UCSD-AML1 (cell line): ENCODE results near the gene USP35.

Source experiments
- DNase-seq: peaks from one replicate; lab custom pipeline; 2025; ENCODE audit not compliant: unreplicated experiment; lab: John Stamatoyannopoulos, UW

USP35 gene

DNA sequence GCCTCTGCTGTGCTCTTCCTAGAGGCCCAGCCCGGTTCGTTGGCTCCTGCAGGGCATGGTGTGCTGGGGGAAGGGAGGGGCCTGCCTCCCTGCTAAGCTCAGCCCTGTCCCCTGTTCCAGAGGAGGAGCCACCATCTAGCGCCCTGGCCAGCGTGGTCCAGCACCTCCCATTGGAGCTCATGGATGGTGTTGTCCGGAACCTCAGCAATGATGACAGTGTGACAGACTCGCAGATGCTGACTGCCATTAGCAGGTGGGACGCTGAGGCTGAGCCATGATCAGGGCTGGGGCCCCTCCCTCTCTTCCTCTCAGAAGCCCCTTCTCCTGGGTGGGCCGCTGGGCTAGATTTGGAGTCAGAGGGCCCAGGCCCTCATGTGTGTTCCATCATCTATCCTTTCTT is 9.1 kb downstream of the USP35 start:
- DNase-seq = no peak

DNA sequence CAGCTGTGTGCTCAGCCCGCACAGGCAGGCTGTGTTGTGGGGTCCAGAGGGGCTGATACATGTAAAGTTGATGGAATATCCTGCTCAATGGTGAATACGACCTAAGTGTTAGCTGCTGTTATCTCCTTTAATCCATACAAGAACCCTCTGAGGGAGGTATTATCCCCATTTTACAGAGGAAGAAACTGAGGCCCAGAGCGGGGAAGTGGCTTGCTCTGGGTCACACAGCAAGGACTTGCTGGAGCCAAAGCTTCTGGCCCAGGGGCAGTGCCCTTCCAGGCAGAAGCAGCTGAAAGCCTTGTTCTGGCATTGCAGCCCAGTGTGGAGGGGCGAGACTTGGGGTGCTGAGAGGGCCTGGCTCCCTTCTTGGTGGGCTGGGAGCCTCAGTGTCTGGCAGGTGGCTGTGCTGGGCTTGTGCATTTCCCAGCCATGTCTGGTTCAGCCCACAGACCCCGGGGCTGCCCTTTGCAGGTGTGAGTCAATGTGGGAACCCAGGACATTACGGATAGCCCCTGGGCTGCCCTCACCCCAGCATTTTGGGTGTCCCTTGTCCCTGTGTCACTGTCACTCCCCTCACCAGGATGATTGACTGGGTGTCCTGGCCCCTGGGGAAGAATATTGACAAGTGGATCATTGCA is 10.4 kb downstream of the USP35 start:
- no peak for DNase-seq

DNA sequence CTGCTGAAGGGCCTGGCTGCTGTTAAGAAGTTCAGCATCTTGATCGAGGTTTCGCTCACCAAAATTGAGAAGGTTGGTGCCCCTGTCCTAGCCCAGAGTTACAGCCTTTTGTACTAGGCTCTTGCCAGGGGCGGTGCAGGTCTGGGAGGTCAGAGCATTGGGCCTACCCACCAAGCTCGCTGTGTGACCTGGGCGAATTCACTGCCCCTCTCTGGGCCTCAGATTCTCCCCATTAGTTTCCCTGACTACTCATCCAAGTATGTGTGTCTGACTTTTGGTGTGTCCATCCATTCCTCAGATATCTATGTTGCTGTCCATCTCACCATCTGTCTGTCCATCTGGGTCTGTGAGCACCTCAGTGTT is 10.9 kb downstream of the USP35 start:
- no peak for DNase-seq

DNA sequence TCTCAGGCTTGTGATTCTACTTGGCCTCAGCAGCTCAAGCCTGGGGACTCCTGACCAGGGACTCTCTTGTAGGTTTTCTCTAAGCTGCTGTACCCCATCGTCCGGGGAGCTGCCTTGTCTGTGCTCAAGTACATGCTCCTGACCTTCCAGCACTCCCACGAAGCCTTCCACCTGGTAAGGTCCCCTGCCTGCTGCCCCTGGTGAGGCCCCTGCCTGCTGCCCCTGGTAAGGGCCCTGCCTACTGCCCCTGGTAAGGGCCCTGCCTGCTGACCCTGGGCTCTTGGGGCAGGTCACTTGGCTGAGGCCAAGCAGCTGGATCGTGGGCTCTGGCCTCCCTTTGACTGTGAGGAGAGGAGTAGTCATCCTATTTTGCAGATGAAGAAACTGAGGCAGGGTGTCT is 11.3 kb downstream of the USP35 start:
- DNase-seq = no peak

DNA sequence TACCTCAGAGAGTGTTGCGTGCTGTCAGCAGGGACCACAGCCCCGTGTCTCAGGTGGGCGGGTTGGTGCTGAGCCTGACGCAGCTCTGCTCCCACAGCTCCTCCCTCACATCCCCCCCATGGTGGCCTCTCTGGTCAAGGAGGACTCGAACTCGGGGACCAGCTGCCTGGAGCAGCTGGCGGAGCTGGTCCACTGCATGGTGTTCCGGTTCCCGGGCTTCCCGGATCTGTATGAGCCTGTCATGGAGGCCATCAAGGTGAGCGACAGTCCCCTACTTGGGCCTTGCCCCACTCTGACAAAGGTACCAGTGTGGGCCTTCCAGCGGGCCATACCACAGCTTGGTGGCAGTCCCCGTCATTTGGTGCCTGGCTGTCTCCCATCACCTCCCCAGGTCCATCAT is 11.8 kb downstream of the USP35 start:
- no peak for DNase-seq

DNA sequence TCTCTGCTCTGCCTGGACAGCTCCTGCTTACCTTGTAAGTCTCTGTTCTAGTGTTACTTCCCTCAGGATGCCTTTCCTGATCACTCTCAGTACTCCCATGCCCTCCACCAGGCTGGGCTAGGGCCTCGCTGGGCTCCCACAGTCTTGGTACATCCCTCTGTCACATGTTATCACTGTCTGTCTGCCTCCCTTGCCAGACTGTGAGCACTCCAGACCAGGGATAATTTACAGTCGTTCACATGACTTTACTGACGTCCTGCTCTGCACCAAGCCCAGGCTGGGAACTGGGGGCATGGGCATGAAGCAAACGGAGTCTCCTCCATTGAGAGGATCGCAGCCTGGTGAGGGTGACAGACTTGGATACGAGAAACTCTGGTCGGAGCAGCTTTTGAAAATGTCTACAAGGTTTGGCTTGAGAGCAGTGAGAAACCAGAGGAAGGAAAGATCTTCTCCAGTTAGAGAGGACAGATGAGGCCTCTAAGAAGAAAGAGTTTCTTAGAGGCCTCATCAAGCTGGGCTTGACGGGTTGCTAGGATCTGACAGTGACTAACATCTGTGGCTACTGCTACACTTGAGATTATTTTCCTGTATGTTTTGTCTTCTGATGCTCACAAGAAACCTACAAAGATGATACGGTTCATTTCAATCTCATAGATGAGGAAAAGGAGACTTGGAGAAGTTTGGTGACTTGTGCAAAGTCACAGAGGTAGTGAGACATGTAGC is 12.5 kb downstream of the USP35 start:
- no peak for DNase-seq

DNA sequence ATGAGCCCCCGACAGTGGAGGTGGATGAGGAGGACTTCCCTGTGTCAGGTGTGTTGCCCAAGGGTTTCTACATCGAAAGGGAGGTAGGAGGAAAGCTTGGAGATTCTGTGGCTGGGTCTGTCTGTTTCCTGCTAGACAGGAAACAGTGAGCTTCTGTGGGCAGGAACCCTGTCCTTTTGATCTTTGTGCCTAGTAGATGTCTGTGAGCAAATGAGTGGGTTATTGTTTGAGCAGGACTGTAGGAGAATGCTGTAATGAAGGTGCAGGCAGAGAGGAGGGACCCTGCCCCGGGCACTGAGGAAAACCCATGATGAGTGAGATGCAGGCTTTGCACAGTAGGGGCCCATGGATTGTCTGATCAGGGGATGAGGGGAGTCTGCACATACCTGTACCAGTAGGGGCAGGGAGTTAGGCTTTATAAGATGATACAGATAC is 14.0 kb downstream of the USP35 start:
- peak; percentile 38 for DNase-seq

DNA sequence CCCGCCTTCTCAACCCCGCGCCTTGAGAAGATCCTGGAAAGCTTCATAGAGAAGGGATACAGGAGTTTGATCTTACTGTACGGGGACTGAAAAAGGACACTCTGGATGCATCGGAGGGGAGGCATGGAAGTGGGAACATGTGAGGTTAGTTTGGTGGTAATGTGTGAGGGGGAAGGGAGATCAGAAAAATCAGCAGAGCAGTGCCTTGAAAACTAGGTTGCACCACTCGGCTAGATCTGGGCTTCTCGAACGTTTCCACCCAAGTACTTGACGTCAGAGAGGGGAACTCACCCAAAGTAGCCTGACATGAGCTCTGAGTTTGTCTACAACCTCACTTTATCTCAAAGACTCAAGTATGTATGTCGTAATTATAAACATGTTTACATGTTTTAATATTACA is 14.5 kb downstream of the USP35 start:
- no peak for DNase-seq

DNA sequence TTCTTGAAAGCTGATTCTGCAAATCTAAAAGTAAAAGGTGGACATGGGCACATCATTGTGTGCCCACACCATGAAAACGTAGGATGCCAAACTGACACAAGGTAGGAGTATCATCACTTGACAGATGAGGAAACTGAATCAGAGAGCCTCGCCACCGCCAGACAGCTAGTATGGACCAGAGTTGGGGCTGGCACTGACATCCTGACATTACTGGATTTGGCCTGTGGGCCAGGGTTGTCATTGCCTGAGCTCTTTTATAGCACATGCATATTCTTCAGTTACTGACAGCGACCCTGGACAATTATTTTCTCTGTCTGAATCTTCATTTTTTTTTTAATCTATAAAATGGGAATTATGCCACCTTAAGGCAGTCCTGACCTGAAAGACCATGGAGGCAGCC is 16.5 kb downstream of the USP35 start:
- no peak for DNase-seq

DNA sequence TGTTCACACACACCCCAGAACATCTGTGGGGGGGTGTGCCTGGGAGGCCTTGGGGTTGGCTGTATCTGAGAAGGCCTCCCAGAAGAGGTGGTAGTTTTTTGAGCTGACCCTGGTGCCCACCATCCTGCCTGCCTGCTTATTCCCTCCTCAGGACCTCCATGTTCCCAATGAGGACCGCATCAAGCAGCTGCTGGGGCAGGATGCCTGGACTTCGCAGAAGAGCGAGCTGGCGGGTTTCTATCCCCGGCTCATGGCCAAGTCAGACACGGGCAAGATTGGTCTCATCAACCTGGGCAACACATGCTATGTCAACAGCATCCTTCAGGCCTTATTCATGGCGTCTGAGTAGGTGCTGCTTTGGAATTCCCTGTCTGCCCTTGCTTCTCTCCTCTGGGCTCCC is 17.0 kb downstream of the USP35 start:
- DNase-seq = no peak

DNA sequence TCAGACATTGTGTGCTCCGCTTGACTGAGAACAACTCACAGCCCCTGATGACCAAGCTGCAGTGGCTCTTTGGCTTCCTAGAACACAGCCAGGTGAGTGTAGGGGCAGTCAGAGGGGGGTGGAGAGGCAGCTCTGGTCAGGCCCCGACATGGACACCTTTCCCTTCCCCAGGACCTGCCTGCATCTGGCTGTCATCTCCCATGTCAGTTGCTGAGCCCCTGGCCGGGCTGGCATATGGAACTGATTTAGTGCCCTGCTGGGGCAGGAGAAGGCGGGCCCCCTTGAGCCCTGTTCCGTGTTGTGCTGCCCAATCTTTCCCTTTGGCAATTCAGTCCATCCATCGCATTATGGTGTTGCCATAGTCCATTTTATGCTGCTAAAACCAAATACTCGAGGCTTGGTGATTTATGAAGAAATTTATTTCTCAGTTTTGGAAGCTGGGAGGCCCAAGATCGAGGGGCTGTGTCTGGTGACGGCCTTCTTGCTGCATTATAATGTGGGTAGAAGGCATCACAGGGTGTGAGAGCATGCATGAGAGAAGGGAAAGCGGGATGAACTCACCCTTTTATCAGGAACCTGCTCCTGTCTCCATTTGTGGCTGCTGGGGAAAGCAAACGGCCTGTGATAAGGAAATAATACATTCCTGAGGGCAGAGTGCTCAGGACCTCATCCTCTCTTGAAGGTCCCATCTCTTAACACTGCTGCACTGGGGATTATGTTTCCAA is 19.0 kb downstream of the USP35 start:
- no peak for DNase-seq

DNA sequence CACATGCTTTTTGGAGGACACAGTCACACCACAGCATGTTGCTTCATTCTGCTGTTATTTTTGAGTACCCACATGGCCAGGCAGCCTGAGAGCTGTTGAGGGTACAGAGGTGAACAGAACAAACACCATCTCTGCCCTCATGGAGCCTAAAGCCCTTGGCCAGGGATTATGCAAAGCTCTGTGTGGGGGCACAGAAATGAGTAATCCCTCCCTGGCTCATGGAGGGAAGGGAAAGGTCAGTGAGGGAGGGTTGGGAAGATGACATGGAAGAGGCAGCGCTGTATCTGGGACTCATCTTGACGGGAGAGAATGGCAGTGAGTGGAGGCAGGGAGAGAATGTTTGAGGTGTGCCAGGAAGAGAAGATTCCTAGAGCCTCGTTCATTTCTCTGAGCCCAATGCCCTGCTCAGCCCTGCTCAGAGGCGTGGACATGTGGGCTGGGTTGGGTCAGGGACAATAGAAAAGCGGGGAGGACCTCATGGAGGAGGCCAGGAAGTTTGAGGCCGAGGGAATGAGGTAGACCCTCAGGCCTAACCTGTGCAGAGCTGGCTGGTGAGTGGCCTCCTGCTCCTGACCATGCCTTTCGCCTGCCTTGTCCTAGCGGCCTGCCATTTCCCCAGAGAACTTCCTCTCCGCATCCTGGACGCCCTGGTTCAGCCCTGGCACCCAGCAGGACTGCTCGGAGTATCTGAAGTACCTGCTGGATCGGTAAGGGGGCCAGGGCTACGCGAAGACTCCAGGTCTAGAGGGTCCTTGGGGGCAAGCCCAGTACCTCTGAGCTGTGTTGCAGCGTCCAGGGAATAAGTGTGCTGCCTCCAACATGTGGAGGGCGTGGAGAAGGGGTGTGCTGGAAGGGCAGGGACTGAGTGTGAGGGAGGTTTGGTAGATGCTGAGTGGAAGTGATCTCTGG is 19.8 kb downstream of the USP35 start:
- no peak for DNase-seq

DNA sequence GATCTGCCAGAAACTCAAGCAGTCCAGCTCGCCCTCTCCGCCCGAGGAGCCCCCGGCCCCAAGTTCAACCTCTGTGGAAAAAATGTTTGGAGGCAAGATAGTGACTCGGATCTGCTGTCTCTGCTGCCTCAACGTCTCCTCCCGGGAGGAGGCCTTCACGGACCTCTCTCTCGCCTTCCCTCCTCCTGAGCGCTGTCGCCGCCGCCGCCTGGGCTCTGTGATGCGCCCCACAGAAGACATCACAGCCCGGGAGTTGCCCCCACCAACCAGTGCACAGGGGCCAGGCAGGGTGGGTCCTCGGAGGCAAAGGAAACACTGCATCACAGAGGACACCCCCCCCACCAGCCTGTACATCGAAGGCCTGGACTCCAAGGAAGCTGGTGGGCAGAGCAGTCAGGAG is 20.8 kb downstream of the USP35 start:
- DNase-seq = no peak

DNA sequence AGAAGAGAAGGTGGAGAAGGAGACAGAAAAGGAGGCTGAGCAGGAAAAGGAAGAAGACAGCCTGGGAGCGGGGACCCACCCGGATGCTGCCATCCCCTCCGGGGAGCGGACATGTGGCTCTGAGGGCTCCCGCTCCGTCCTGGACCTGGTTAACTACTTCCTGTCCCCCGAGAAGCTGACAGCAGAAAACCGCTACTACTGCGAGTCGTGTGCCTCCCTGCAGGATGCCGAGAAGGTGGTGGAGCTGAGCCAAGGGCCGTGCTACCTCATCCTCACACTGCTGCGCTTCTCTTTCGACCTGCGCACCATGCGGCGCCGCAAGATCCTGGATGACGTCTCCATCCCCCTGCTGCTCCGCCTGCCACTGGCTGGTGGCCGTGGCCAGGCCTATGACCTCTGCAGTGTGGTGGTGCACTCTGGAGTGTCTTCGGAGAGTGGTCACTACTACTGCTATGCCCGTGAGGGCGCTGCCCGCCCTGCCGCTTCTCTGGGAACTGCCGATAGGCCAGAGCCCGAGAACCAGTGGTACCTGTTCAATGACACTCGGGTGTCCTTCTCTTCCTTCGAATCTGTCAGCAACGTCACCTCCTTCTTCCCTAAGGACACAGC is 21.4 kb downstream of the USP35 start:
- no peak for DNase-seq

DNA sequence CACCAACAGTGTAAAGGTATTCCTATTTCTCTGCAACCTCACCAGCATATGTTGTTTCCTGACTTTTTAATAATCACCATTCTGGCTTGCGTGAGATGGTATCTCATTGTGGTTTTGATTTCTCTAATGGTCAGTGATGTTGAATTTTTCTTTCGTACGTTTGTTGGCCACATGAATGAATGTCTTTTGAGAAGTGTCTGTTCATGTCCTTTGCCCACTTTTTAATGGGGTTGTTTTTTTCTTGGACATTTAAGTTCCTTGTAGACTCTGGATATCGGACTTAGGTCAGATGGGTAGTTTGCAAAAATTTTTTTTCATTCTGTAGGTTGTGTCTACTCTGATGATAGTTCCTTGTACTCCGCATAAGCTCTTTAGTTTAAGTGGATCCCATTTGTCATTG is 22.8 kb downstream of the USP35 start:
- DNase-seq = no peak

DNA sequence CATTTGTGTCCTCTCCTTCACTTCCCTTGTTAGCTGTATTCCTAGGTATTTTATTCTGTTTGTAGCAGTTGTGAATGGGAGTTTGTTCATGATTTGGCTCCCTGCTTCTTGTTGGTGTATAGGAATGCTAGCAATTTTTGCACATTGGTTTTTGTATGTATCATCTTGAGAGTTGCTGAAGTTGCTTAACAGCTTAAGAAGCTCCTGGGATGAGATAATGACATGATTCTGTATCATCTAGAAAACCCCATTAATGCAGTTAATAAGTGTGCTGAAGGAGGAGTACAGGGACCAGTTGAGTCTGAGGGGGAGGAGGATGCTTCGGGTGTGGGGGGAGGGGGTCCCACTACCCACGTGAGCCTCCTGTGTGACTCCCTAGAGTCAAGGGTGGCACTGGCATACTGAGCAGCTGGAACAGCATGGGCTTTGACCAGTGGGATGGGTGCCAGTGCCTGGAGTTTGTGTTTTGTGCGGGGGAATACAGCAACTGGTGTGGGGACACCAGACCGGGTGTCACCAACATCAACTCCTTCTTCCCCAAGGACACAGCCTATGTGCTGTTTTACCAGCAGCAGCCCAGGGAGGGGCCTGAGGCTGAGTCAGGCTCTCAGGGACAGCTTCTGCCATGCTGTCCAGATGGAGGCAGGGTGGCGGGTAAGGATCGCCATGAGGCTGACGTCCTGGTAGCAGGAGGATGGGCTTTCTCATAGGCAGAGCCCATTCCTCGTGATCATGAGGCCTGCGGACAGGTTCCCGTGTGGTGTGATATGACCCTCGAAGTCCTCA is 24.1 kb downstream of the USP35 start:
- no peak for DNase-seq

DNA sequence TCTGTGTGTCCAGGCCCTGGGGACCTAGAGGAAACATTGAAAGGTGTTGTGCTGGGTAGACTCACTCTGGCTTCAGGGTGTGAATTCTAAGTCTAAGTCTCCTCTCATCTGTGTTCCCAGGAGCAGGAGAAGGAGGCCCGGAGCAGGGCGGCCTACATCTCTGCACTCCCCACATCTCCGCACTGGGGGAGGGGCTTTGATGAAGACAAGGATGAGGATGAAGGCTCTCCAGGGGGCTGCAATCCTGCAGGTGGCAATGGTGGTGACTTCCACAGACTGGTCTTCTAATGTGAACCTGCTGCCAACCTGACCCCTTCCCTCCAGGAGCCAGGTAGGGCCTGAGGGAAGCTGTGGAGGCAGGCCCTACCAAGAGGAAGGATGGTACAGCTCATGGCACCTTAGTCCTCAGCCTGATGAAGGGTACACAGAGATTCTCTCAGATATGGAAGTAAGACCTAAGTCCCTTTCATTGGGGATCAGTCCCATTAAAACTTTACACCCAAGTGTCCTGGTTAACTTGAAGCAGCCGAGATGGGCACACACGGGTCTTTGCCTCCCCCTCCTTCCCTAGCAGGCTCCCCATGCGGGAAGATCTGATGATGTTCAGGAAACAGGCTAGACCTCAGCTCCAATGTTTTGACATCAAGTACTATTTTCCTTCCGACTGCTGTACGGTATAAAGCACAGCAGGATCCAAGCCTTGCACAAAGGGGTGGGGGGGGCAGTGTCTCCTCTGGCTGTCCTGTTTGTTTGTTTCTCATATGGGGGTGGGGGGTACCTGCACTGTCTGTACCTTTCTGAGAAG is 25.0 kb downstream of the USP35 start:
- no peak for DNase-seq

DNA sequence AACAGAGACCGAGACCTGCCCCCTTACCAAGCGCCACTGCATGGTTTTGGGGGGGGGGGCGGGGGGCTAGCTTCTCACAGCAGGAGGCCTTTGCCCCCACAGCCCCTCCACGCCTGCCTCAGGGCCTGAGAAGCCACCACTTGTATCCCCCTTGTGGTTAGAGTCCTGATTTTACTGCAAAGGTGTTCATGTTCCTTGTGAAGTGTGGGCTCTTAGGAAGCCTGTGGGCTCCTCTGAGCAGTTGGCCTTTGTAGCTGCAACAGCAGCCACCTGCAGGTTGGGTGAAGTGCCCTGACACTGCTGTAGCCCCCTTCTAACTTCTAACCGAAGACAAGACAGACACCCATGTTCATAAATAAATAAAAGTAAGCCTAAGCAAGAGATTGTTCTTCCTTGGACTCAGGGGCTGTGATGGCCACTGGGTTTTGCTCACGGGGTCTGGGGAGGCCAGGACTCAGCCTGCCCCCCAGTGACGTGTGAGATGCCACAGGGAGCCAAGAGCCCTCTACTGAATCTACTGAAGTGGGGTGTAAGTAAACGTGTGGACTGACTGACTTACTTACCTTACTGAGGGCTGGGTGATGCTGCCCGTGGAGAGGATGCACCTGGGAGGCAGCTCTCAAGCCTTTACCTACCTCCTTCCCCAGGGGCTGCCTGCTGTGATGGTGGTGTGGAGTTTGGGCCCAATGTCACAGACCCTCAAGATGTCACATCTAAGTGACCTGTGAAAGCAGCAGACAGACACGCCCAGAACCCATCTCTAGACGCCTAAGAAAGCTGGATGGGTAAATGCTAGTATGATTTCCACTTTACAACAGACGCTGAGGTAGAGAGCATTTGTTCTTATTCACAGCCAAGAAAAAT is 25.8 kb downstream of the USP35 start:
- DNase-seq = no peak
